HFFc6 (cell line): Measurements from ENCODE around the gene S100A7. TPM values are rescaled to one million over a fixed set of nuclear protein-coding genes. Genes with fewer than 3 reads are reported as not detected.
A peak's percentile ranks its signal among the peaks of the same experiment; 100 is the strongest.

Experiments used
- DNase-seq: peaks from one replicate; pipeline ENCODE4 v3.0.0-alpha.2; 2018
- H3K27ac Mint-ChIP-seq: 2 replicates; pipeline ENCODE4 v1.8.0; 2020; ENCODE audit warnings: mild to moderate bottlenecking, mixed read lengths
- H3K27me3 Mint-ChIP-seq: 2 replicates; pipeline ENCODE4 v1.8.0; 2021; ENCODE audit warnings: mild to moderate bottlenecking, moderate library complexity, mixed read lengths; ENCODE audit not compliant: insufficient read depth
- H3K36me3 Mint-ChIP-seq: 2 replicates; pipeline ENCODE4 v1.8.0; 2021; ENCODE audit warnings: low read depth, mixed read lengths
- H3K4me1 Mint-ChIP-seq: 2 replicates; pipeline ENCODE4 v1.8.0; 2020; ENCODE audit warnings: low read depth, mixed read lengths
- H3K4me3 Mint-ChIP-seq: 2 replicates; pipeline ENCODE4 v1.8.0; 2020; ENCODE audit warnings: mild to moderate bottlenecking, moderate library complexity, mixed read lengths
- H3K9me3 Mint-ChIP-seq: 2 replicates; pipeline ENCODE4 v1.8.0; 2020; ENCODE audit warnings: mild to moderate bottlenecking, mixed read lengths
- total RNA-seq, 6 experiments: library from RNA; stranded (reverse); fragmentation: NEBNext Ultra II Directional; extraction: Animal tissue kit (Norgen Biotek cat#: 25700); gene quantifications; 2 replicates in 1 of 6; 3 replicates in 5 of 6; pipeline ENCODE4 v1.2.3, GENCODE V29; 2021
- TF ChIP-seq, protein P1 (sequence below): fragments of 200-600 bp; sonication (generic); IDR thresholded peaks from 2 replicates; pipeline ENCODE4 v1.5.0; 2021; ENCODE audit warnings: antibody characterized with exemption, mild to moderate bottlenecking

The S100A7 gene
- total RNA-seq, 6 experiments from 2014 or later = not detected

DNA sequence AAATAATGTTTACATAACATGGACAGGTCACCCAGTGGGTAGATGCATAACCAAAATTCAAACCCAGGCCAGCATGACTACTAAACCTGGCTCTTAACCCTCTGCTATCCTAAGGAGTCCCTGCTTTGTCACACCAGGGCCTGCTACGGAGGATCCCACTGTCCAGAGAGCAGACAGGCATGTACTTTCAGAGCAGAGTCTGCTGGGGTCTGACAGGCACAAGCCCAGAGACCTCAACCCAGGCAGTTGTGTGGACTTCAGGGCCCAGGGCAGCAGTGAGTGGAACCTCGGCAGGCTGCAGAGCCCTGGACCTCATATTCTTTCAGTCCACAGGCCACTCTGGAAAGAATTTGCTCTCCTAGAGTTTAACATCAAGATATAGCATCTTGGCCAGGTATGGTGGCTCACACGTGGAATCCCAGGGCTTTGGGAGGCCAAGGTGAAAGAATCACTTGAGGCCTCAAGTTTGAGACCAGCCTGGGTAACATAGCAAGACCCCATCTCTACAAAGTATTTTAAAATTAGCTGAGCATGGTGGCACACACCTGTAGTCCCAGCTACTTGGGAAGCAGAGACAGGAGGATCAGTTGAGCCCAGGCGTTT, 16.1 kb upstream of the S100A7 start:
- Mint-ChIP-seq H3K4me1 (no peaks in the 10 kb centered on the region; the same call in 1 of the 2 replicates), H3K36me3 (peaks cover 11% of the 10 kb centered on the region), H3K27me3 (peaks cover 21% of the 10 kb centered on the region), H3K4me3 (no peak overlapping the region), H3K27ac (no peak overlapping the region), H3K9me3 (peaks cover 16% of the 10 kb centered on the region)
- DNase-seq = no peak
- TF ChIP-seq, protein P1, sequence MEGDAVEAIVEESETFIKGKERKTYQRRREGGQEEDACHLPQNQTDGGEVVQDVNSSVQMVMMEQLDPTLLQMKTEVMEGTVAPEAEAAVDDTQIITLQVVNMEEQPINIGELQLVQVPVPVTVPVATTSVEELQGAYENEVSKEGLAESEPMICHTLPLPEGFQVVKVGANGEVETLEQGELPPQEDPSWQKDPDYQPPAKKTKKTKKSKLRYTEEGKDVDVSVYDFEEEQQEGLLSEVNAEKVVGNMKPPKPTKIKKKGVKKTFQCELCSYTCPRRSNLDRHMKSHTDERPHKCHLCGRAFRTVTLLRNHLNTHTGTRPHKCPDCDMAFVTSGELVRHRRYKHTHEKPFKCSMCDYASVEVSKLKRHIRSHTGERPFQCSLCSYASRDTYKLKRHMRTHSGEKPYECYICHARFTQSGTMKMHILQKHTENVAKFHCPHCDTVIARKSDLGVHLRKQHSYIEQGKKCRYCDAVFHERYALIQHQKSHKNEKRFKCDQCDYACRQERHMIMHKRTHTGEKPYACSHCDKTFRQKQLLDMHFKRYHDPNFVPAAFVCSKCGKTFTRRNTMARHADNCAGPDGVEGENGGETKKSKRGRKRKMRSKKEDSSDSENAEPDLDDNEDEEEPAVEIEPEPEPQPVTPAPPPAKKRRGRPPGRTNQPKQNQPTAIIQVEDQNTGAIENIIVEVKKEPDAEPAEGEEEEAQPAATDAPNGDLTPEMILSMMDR = no peak

DNA sequence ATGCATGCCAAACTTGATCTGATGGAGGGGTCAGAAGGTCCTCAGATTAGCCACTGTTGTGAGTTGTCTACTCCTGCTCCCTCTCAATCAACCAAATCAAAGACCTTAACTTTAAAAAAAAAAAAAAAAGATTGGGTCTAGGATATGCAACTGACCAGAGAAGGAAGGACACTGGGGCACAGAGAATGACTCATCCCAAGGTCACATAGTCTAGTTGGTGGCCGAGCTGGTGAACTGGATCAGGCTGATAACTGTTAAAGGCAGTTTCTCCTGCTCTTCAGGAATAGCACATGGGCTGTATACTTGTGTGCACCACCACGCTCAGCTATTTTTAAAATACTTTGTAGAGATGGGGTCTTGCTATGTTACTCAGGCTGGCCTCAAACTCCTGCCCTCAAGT, 14.8 kb upstream of the S100A7 start:
- peaks cover 17% of the 10 kb centered on the region for H3K9me3 Mint-ChIP-seq
- TF ChIP-seq, protein P1 = no peak
- no peak overlapping the region for H3K4me3 Mint-ChIP-seq
- peaks cover 21% of the 10 kb centered on the region for H3K27me3 Mint-ChIP-seq
- peaks cover 11% of the 10 kb centered on the region for H3K36me3 Mint-ChIP-seq
- DNase-seq = no peak
- no peak overlapping the region for H3K27ac Mint-ChIP-seq
- H3K4me1 Mint-ChIP-seq = peaks cover 8% of the 10 kb centered on the region

DNA sequence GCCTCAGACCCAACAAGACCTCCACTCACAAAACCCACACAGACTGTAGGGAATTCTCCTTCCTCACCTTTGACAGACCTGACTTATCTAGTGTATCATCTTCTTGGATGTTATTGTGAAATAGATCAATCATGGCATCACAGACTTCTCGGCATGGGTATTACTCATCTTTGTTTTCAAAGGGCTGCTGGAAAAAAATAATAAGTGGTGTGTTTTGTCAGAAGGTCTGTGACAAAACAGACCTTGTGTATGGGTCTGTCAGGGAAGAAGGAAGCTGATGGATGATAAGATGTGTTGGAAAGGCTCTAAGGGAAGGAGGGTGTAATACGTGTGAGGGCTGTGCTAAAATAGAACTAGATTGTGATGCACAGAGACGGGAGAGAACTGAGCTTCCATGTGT, 13.9 kb upstream of the S100A7 start:
- Mint-ChIP-seq H3K36me3 (peaks cover 11% of the 10 kb centered on the region), H3K27ac (no peak overlapping the region), H3K27me3 (peaks cover 16% of the 10 kb centered on the region), H3K4me3 (no peak overlapping the region), H3K4me1 (peaks cover 8% of the 10 kb centered on the region), H3K9me3 (peaks cover 17% of the 10 kb centered on the region)
- TF ChIP-seq, protein P1 = no peak
- DNase-seq = no peak

DNA sequence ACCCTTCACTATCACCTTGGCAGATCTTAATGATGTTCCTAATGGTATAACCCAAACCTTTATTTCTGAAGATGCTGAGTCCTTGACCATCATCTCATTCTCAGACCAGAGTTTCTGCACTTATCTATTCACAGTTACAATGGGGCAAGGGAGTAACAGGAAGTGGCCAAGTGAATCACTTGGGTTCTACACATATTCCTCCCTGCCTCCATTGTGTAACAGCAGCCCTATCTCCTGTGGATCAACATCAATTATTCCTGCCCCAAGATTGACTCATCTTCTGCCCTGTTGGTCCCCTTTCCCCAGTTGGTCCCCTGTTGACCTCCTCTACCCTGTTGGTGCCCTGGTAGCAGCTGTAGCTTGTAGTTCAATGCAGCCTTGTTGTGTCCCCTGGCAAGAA, 10.3 kb upstream of the S100A7 start:
- no peak overlapping the region for H3K4me3 Mint-ChIP-seq
- no peak for DNase-seq
- H3K27ac Mint-ChIP-seq = no peak overlapping the region
- peaks cover 11% of the 10 kb centered on the region for H3K36me3 Mint-ChIP-seq
- H3K27me3 Mint-ChIP-seq = peaks cover 1% of the 10 kb centered on the region
- TF ChIP-seq, protein P1 = no peak
- H3K4me1 Mint-ChIP-seq = peaks cover 28% of the 10 kb centered on the region
- H3K9me3 Mint-ChIP-seq = peaks cover 17% of the 10 kb centered on the region

DNA sequence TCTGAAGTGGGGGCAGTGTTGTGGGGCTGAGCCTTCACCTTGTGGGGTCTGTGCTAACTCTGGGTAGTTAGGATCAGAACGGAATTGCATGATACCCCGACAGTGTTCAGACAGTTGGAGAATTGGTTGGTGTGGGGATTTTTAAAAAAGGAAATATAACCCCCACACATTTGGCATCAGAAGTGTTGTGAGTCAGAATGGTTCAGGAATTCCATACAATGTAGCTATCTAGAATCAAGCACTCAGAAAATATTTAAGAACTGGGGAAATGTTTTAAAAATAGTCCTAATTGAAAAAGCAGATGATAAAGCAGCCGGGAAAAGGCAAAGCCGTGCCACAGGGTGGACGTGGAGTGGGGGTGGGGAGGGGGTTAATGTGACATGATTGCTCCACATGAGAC, 6.5 kb upstream of the S100A7 start:
- H3K27me3 Mint-ChIP-seq = peaks cover 10% of the 10 kb centered on the region
- H3K27ac Mint-ChIP-seq = no peak overlapping the region; the same call in 1 of the 2 replicates
- TF ChIP-seq, protein P1 = no peak
- H3K9me3 Mint-ChIP-seq = peaks cover 5% of the 10 kb centered on the region; the same call in 1 of the 2 replicates
- no peaks in the 10 kb centered on the region for H3K36me3 Mint-ChIP-seq
- H3K4me1 Mint-ChIP-seq = peaks cover 30% of the 10 kb centered on the region
- H3K4me3 Mint-ChIP-seq = peak overlapping the region; percentile 45
- no peak for DNase-seq
